Stimulated activated naive B cell treated with anti-CD40 and anti-IgM and Interleukin-4, amounts not matched to agents 10 μg/mL and 1 μg/mL and 100 μg/mL, for 72 hours (primary cell): ENCODE measurements around the gene PDIA6.
"Not testable (repeated sequence)": the region's sequence is repeated elsewhere in the genome, so short reads cannot be mapped to it uniquely, and the experiment has no call there.

Experiments
- ATAC-seq, 2 donors: fragments of 150-1000 bp; cut with Tn5 transposase; replicated peaks; 2 replicates each; pipeline ENCODE4 v1.10.0; 2021; ENCODE audit warnings: moderate library complexity in 1 of 2
- DNase-seq: peaks from one replicate; pipeline ENCODE4 v3.0.0; 2021
- H3K27ac Mint-ChIP-seq: one replicate; pipeline ENCODE4 v1.8.0; 2022; ENCODE audit warnings: mild to moderate bottlenecking, mixed read lengths
- H3K27me3 Mint-ChIP-seq, 2 donors: one replicate each; pipeline ENCODE4 v1.8.0; 2022; ENCODE audit warnings: mixed read lengths in 2 of 2
- H3K36me3 Mint-ChIP-seq, 2 donors: one replicate each; pipeline ENCODE4 v1.8.0; 2022; ENCODE audit warnings: mixed read lengths in 2 of 2, mild to moderate bottlenecking in 1 of 2
- H3K4me1 Mint-ChIP-seq, 2 donors: one replicate each; pipeline ENCODE4 v1.8.0; 2022; ENCODE audit warnings: mixed read lengths in 2 of 2, mild to moderate bottlenecking in 1 of 2
- H3K4me3 Mint-ChIP-seq, 2 donors: one replicate each; pipeline ENCODE4 v1.8.0; 2022; ENCODE audit warnings: mild to moderate bottlenecking in 2 of 2, mixed read lengths in 2 of 2, moderate library complexity in 1 of 2
- H3K9me3 Mint-ChIP-seq, 2 donors: one replicate each; pipeline ENCODE4 v1.8.0; 2022; ENCODE audit warnings: mixed read lengths in 2 of 2, mild to moderate bottlenecking in 1 of 2

Gene PDIA6

DNA sequence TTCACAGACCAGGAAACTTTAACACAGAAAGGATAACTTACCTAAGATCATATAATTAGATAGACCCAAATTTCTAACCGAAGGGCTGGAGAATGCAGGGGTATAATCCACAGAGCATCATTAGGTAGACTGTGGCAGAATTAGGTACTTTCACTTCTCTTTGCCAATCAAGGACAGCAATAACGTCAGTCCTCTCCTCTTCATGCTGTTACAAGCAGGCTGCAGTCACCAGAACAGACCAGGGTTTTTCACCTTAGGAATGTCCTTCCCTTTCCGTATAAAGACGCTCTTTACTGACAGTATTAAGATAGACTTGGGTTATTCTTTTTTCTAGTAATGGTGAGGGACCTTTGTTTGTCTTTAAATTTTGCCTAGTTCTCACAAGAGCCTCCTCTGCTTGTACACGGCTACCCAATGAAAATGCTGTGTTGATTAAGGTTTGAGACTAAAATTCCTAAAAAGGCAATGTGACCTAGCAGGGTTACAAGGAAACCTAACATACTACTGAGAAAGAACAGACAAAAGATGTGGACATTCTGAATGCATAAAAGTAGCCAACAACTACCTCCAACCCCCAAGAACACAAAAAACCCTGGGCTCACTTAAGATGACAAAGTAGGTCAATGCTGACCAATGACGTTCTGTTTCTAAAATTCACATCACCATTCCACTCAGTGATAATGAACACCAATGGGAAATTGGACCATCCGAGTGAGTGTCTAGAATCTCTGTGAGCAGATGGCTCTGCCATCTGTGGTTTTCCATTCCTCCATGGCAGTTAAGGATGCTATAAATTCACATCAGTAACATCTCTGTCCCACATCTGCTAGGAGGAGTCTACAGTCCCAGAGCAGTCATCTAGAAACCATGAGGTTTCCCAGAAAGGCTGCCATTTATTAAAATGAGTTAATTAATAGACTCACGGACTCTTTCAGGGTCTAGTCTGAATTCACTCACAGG, 2.1 kb downstream of the PDIA6 start:
- H3K27ac Mint-ChIP-seq, result peak overlapping the region; percentile 99
- peak; percentile 47 to 53 for ATAC-seq
- H3K4me3 Mint-ChIP-seq, result peak overlapping the region; percentile 93 to 95
- H3K4me1 Mint-ChIP-seq, result peaks cover 26 to 48% of the 10 kb centered on the region in 2 donors
- DNase-seq, result no peak
- peaks cover 16 to 42% of the 10 kb centered on the region in 2 donors for H3K36me3 Mint-ChIP-seq
- H3K9me3 Mint-ChIP-seq, result no peaks in the 10 kb centered on the region
- H3K27me3 Mint-ChIP-seq, result no peaks in the 10 kb centered on the region

DNA sequence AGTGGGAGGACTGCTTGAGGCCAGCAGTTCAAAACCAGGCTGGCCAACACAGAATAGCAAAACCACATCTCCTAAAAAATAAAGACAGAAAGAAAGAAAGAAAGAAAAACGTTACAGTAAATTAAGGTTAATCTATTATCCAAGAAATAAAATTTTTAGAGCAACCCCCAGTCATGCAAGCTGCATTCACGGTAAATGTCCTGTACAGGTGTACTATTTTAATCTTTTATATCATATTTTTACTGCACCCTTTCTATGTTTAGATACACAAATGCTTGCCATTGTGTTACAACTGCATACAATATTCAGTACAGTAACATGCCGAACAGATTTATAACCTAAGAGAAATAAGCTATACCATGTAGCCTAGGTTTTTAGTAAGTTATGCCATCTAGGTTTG, 6.0 kb downstream of the PDIA6 start:
- Mint-ChIP-seq H3K27ac (no peak overlapping the region), H3K27me3 (no peaks in the 10 kb centered on the region), H3K4me1 (peaks cover 25 to 49% of the 10 kb centered on the region in 2 donors), H3K9me3 (no peaks in the 10 kb centered on the region), H3K36me3 (peaks cover 21 to 47% of the 10 kb centered on the region in 2 donors), H3K4me3 (no peak overlapping the region)
- ATAC-seq (no peak), DNase-seq (no peak)

DNA sequence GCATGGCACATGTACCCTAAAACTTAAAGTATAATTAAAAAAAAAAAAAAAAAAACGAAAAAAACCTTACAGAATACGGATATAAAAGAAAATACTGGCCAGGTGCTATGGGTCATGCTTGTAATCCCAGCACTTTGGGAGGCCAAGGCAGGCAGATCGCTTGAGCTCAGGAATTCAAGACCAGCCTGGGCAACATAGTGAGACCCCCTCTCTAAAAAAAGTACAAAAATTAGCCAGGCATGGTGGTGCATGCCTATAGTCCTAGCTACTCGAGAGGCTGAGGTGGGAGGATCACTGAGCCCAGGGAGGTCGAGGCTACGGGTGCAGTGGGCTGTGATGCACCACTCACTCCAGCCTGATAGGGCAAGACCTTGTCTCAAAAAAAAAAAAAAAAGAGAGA, 6.6 kb downstream of the PDIA6 start:
- H3K27ac Mint-ChIP-seq, H3K4me3 Mint-ChIP-seq, DNase-seq, ATAC-seq, H3K27me3 Mint-ChIP-seq, H3K9me3 Mint-ChIP-seq: not testable (repeated sequence)
- peaks cover 23 to 44% of the 10 kb centered on the region in 2 donors for H3K4me1 Mint-ChIP-seq
- peaks cover 21 to 41% of the 10 kb centered on the region in 2 donors for H3K36me3 Mint-ChIP-seq

DNA sequence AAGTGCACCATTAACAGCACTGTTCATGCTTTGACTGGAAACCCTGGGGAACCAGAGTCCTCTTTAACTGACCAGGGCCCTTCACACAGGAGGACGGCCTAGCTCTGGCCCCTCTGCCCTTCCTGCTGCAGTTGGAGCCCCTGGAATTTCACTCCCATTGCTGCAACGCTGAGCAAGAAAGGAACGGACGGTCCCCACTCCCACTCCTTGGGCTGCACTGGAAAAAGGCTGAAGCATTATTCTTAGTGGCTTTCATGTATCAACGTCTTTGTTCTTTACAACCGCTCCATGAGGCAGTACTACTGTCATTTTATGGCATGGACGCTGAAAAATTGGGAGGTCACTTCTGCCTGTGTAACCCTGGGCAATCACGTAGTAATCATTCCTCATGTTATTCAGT, 9.9 kb downstream of the PDIA6 start:
- DNase-seq, result no peak
- no peak overlapping the region for H3K27ac Mint-ChIP-seq
- no peak overlapping the region for H3K4me3 Mint-ChIP-seq
- ATAC-seq, result no peak
- peaks cover 11 to 26% of the 10 kb centered on the region in 2 donors for H3K4me1 Mint-ChIP-seq
- H3K9me3 Mint-ChIP-seq, result no peaks in the 10 kb centered on the region
- H3K27me3 Mint-ChIP-seq, result no peaks in the 10 kb centered on the region
- peaks cover 22 to 35% of the 10 kb centered on the region in 2 donors for H3K36me3 Mint-ChIP-seq

DNA sequence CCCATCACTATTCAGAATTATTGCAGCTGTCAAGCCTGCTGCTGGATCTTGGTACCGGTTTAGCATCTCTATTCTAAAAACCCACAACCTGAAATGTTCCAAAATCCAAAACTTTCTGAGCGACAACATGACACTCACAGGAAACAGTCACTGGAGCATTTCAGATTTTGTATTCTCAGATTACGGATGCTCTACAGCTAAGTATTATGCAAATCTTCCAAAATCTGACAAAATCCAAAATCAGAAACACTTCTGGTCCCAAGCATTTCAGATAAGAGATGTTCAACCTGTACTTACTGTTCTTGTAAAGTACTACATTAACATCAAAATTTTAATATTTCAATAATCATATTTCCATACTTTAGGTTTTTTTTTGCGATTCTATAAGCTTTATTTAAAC, 12.4 kb downstream of the PDIA6 start:
- DNase-seq, result no peak
- Mint-ChIP-seq H3K9me3 (no peaks in the 10 kb centered on the region), H3K27ac (no peak overlapping the region), H3K27me3 (no peaks in the 10 kb centered on the region), H3K4me3 (no peak overlapping the region), H3K36me3 (peaks cover 27 to 33% of the 10 kb centered on the region in 2 donors), H3K4me1 (peaks cover 9 to 19% of the 10 kb centered on the region in 2 donors)
- no peak for ATAC-seq

DNA sequence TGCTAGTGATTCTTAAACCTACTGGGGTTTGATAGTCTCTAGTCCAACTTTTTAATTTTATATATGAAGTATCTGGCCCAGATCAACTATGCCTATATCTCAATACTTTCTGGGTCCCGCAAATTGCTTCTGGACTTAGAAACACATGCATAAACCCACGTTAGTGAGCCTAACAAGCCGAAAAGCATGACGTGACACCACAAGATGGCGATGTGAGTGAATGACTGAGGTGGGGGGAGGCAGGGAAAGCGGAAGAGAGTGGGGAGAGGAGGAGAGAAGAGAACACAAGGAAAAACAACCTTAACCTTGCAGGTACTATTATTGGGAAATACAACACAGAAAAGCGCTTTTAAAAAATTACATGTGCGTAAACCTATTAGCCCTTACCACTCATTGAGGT, 13.8 kb downstream of the PDIA6 start:
- H3K27ac Mint-ChIP-seq, result no peak overlapping the region
- H3K27me3 Mint-ChIP-seq, result no peaks in the 10 kb centered on the region
- no peak for ATAC-seq
- peaks cover 9 to 19% of the 10 kb centered on the region in 2 donors for H3K4me1 Mint-ChIP-seq
- no peak overlapping the region for H3K4me3 Mint-ChIP-seq
- peaks cover 24 to 38% of the 10 kb centered on the region in 2 donors for H3K36me3 Mint-ChIP-seq
- DNase-seq, result no peak
- no peaks in the 10 kb centered on the region for H3K9me3 Mint-ChIP-seq

DNA sequence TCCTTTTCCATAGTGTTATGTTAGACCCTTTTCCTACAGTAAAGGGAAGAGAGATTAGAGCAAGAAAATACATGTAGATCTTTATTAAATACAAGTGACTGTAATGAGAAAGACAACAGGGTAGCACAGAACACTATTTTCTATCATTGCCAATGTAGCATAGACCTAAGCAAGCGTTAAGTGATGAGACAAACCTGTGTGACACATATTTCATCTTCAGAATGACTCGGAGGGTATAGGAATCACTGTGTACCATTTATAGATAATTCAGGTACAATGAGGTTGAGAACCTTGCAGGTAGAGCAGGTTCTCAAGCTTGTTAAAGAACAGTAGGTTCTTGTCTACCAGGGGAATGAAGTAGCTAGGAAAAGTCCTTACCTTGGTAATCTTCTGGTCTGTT, 15.9 kb downstream of the PDIA6 start:
- Mint-ChIP-seq H3K36me3 (peaks cover 31 to 35% of the 10 kb centered on the region in 2 donors), H3K4me1 (peaks cover 7 to 15% of the 10 kb centered on the region in 2 donors), H3K27me3 (no peaks in the 10 kb centered on the region), H3K27ac (no peak overlapping the region), H3K4me3 (no peak overlapping the region), H3K9me3 (no peaks in the 10 kb centered on the region)
- DNase-seq (no peak), ATAC-seq (no peak)

DNA sequence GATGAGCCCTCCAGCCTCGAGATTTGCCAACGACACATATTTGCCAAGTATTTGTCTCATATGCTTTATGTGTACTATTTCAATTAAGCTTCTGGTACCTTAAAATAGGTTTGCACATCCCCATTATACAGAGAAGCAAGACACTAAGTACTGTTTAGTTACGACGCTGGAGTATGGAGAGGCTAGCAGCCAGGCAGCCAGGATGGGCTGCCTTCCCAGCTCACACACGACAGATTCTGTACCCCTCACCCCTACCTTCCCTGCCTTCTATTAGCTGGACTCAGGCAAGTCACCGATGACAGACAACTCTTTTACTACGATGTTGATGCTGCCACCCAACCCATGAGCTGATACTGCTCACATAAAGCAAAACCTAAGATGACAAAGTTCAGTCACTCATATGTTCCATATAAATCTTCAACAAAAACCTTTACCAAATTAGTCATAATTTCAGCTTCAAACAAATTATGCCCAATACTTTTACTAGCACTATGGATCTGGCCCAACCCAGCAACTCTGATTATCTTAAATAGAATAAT, 17.0 kb downstream of the PDIA6 start:
- H3K4me1 Mint-ChIP-seq, result peaks cover 7 to 22% of the 10 kb centered on the region in 2 donors
- H3K4me3 Mint-ChIP-seq, result no peak overlapping the region
- peak overlapping the region; percentile 31 for H3K27ac Mint-ChIP-seq
- no peaks in the 10 kb centered on the region for H3K9me3 Mint-ChIP-seq
- ATAC-seq, result no peak
- H3K27me3 Mint-ChIP-seq, result no peaks in the 10 kb centered on the region
- no peak for DNase-seq
- H3K36me3 Mint-ChIP-seq, result peaks cover 41 to 45% of the 10 kb centered on the region in 2 donors

DNA sequence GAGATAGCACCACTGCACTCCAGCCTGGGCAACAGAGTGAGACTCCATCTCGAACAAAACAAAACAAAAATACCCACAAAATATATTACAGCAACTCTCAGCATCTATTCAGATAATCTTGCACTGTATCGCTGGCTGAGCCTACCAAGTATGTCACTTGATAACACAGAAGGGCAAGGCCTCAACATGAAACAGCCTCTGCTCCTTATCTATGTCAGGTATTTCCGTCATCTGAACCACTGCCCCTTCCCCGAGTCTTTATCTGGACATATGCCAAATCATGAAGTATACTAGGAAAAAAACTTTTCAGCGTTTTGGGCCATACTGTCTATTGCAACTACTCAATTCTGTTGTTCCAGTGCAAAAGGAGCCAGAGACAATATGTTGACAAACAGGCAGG, 17.7 kb downstream of the PDIA6 start:
- no peak overlapping the region for H3K4me3 Mint-ChIP-seq
- no peak for ATAC-seq
- H3K9me3 Mint-ChIP-seq, result no peaks in the 10 kb centered on the region
- no peak for DNase-seq
- peaks cover 7 to 22% of the 10 kb centered on the region in 2 donors for H3K4me1 Mint-ChIP-seq
- peaks cover 39 to 50% of the 10 kb centered on the region in 2 donors for H3K36me3 Mint-ChIP-seq
- no peak overlapping the region for H3K27ac Mint-ChIP-seq
- no peaks in the 10 kb centered on the region for H3K27me3 Mint-ChIP-seq

DNA sequence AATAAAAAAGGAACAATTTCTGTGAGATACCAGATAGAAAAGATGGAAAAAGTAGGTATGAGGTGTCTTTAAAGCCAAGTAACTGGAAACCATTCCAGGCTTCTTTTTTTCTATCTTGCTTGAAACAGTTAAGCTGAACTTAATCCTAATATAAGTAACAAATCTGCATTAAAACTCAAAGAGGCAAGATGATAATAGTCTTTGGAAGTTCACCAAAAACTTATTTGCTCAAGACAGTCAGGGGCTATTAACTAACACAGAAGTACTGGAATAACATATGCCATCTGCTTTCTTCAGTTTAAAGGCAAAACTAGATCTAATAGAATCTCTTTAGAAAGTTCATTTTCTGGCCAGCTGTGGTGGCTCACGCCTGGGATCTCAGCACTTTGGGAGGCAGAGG, 18.8 kb downstream of the PDIA6 start:
- no peaks in the 10 kb centered on the region for H3K27me3 Mint-ChIP-seq
- ATAC-seq, result no peak
- H3K27ac Mint-ChIP-seq, result no peak overlapping the region
- H3K36me3 Mint-ChIP-seq, result peaks cover 36 to 44% of the 10 kb centered on the region in 2 donors
- H3K9me3 Mint-ChIP-seq, result no peaks in the 10 kb centered on the region
- no peak overlapping the region for H3K4me3 Mint-ChIP-seq
- DNase-seq, result no peak
- peaks cover 4 to 15% of the 10 kb centered on the region in 2 donors for H3K4me1 Mint-ChIP-seq

DNA sequence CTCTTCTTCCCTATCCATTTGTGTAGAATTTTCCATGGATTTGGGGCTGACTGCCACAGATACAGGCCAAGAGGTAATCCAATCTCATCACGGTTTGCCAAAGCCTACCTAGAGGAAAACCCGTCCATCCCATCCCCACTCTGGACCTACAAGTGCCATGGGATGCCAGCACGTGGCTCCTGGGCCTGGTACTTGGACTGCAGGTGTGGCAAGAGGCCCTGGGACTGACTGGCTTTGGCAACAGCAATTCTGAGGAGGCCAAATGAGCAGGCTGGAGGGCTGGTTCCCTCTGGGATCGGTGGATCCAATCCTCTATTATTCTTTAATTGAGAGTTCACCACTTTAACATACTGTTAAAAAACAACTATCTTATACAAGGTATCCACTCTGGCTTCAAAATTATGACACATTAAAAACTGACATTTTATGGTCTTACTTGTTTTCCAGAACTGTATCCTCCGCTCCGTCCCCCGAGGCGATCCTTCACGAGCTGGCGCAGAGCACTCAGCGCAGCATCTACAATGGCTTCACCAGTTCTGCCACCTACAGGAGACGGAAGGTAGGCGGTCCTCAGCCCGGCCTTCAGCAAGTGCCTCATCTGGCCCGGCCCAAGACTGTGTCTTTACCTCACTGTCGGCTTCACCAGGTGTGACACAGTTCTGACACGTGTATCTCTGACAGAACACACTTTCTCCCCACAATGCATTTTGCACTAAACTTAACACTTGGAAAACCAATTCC, 19.8 kb downstream of the PDIA6 start:
- Mint-ChIP-seq H3K27ac (peak overlapping the region; percentile 59), H3K4me1 (peaks cover 3 to 12% of the 10 kb centered on the region in 2 donors), H3K4me3 (no peak overlapping the region), H3K9me3 (no peaks in the 10 kb centered on the region), H3K36me3 (peaks cover 37 to 44% of the 10 kb centered on the region in 2 donors), H3K27me3 (no peaks in the 10 kb centered on the region)
- ATAC-seq (no peak), DNase-seq (no peak)

DNA sequence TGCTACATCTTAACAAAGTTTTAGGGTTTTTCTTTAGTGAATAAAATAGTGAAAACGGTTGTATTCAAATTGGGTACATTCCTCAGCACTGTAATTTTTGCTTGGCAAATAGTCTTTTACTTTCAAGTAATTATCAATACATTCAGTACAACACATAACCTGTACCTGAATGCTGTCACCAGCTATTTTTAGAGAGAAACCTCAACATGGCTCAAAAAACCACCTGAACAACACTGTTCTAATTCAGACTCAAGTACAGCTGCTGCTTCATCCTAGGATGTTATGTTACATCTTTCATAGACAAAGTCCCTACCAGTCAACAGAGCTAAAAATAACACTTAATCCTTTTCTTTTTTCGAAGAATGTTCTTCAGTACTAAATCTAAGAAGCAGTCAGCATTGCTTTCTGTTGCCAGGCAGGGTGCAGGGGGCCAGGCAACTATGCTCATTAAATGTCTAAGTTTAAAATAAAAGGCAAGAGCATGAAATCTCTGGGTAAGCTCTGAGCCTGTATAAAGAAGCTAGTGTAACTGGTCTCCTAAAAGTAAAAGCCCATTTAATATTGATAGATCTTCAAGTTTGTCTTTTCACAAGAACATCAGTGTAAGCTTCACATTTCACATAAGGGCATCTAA, 20.5 kb downstream of the PDIA6 start:
- Mint-ChIP-seq H3K4me3 (no peak overlapping the region), H3K36me3 (peaks cover 40 to 51% of the 10 kb centered on the region in 2 donors), H3K9me3 (no peaks in the 10 kb centered on the region), H3K4me1 (peaks cover 3 to 12% of the 10 kb centered on the region in 2 donors), H3K27me3 (no peaks in the 10 kb centered on the region), H3K27ac (no peak overlapping the region)
- ATAC-seq (no peak), DNase-seq (no peak)

DNA sequence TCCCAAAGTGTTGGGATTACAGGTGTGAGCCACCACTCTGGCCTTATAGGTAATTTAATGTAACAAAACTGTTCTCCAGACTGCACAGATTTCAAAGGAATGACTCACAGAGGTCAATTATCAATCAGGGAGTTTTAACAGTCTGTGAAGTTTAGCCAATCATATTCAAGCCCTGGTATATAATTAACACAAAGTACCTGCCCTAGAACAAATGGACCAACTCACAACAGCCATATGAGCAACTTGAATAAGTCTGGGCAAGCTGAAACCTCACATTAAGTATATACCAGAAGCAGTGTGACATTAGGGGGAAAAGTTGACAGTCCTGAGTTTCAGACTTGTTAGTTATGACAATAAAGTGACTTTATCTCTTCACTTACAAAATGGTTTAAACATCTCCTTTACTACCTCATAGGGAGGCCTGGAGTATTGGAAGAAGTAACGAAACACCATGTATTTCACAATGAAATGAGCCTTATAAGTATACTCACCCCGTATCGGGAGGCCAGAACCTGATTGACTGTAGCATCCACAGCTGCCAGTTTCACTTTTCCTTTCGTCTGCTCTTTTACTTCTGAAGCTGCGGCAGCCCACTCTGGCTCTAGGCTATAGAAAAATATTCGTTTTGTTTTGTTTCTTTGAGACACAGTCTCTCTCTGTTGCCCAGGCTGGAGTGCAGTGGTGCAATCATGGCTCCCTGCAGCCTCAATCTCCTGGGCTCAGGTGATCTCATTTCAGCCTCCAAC, 22.2 kb downstream of the PDIA6 start:
- Mint-ChIP-seq H3K27ac (peak overlapping the region; percentile 37), H3K4me1 (peaks cover 0 to 12% of the 10 kb centered on the region in 2 donors), H3K27me3 (no peaks in the 10 kb centered on the region), H3K4me3 (no peak overlapping the region), H3K9me3 (no peaks in the 10 kb centered on the region), H3K36me3 (peaks cover 42 to 53% of the 10 kb centered on the region in 2 donors)
- ATAC-seq, result no peak
- DNase-seq, result no peak
